ENCODE measurements around the gene HOXB13. TPM values are rescaled to one million over a fixed set of nuclear protein-coding genes. Genes with fewer than 3 reads are reported as not detected.

Gene HOXB13
- polyA plus RNA-seq, 1 donor from 2014 or later = not detected

- no peaks in the 10 kb centered on the region for H3K36me3 ChIP-seq (ENCODE audit: insufficient read depth, low read length)
- peaks cover 100% of the 10 kb centered on the region for H3K27me3 ChIP-seq (ENCODE audit: insufficient read depth, low read depth, low read length)
- no peaks in the 10 kb centered on the region for H4K20me1 ChIP-seq (ENCODE audit: insufficient read depth)
- no peaks in the 10 kb centered on the region for H3K79me2 ChIP-seq (replicated peaks; ENCODE audit: insufficient read depth, low read length)
- peaks cover 3% of the 10 kb centered on the region for H3K9me3 ChIP-seq (ENCODE audit: low read length)
- no peak overlapping the region for H2AFZ ChIP-seq (ENCODE audit: low read depth, low read length)
- H3K9ac ChIP-seq (ENCODE audit: low read length) = no peak overlapping the region
- no peak overlapping the region for H3K4me3 ChIP-seq (ENCODE audit: low read length)
- no peaks in the 10 kb centered on the region for H3F3A ChIP-seq (ENCODE audit: insufficient read depth, low read length, poor library complexity, severe bottlenecking)
- H3K27ac ChIP-seq (ENCODE audit: low read length) = no peak overlapping the region
- H3K4me2 ChIP-seq (ENCODE audit: low read length) = no peak overlapping the region
- TF ChIP-seq EZH2 (IDR thresholded peaks at IDR 0.05; ENCODE audit: borderline replicate concordance, insufficient read depth, low read length, poor library complexity, severe bottlenecking) = no peak
- TF ChIP-seq MXI1 (conservative IDR thresholded peaks at IDR 0.05; ENCODE audit: poor library complexity, severe bottlenecking) = no peak
- TF ChIP-seq CTCF (IDR thresholded peaks at IDR 0.05; ENCODE audit: poor library complexity, severe bottlenecking) = no peak
- TF ChIP-seq RAD21 (conservative IDR thresholded peaks at IDR 0.05) = no peak
- no peak for TF ChIP-seq EP300 (conservative IDR thresholded peaks at IDR 0.05; ENCODE audit: poor library complexity, severe bottlenecking)
- TF ChIP-seq POLR2AphosphoS5 (IDR thresholded peaks at IDR 0.05) = no peak
- no peak for TF ChIP-seq SMC3 (conservative IDR thresholded peaks at IDR 0.05; ENCODE audit: poor library complexity)
- no peak for TF ChIP-seq TAF1 (IDR thresholded peaks at IDR 0.05; ENCODE audit: low read depth)
- TF ChIP-seq REST (IDR thresholded peaks at IDR 0.05; ENCODE audit: borderline replicate concordance) = no peak
- no peaks in the 10 kb centered on the region for H3K9me2 ChIP-seq (ENCODE audit: insufficient read depth, low read length)
Observed at GRCh38 chr17:48733632-48734328, 5.2 kb upstream of the HOXB13 start.

GRCh38 chr17:48732688-48733629, 4.4 kb upstream of the HOXB13 start:
- Histone ChIP-seq H3K4me3 (ENCODE audit: low read length) (no peak overlapping the region), H3F3A (ENCODE audit: insufficient read depth, low read length, poor library complexity, severe bottlenecking) (no peaks in the 10 kb centered on the region), H3K36me3 (ENCODE audit: insufficient read depth, low read length) (no peaks in the 10 kb centered on the region), H3K4me2 (ENCODE audit: low read length) (no peak overlapping the region), H3K9me2 (ENCODE audit: insufficient read depth, low read length) (no peaks in the 10 kb centered on the region), H2AFZ (ENCODE audit: low read depth, low read length) (no peak overlapping the region), H3K27ac (ENCODE audit: low read length) (no peak overlapping the region), H3K27me3 (ENCODE audit: insufficient read depth, low read depth, low read length) (peaks cover 100% of the 10 kb centered on the region), H3K79me2 (replicated peaks; ENCODE audit: insufficient read depth, low read length) (no peaks in the 10 kb centered on the region), H3K9me3 (ENCODE audit: low read length) (no peaks in the 10 kb centered on the region), H3K9ac (ENCODE audit: low read length) (no peak overlapping the region), H4K20me1 (ENCODE audit: insufficient read depth) (no peaks in the 10 kb centered on the region)
- TF ChIP-seq REST (IDR thresholded peaks at IDR 0.05; ENCODE audit: borderline replicate concordance) = no peak
- TF ChIP-seq SMC3 (conservative IDR thresholded peaks at IDR 0.05; ENCODE audit: poor library complexity) = no peak
- TF ChIP-seq RAD21 (conservative IDR thresholded peaks at IDR 0.05) = no peak
- no peak for TF ChIP-seq EZH2 (IDR thresholded peaks at IDR 0.05; ENCODE audit: borderline replicate concordance, insufficient read depth, low read length, poor library complexity, severe bottlenecking)
- TF ChIP-seq TAF1 (IDR thresholded peaks at IDR 0.05; ENCODE audit: low read depth) = no peak
- no peak for TF ChIP-seq MXI1 (conservative IDR thresholded peaks at IDR 0.05; ENCODE audit: poor library complexity, severe bottlenecking)
- TF ChIP-seq CTCF (IDR thresholded peaks at IDR 0.05; ENCODE audit: poor library complexity, severe bottlenecking) = no peak
- no peak for TF ChIP-seq EP300 (conservative IDR thresholded peaks at IDR 0.05; ENCODE audit: poor library complexity, severe bottlenecking)
- no peak for TF ChIP-seq POLR2AphosphoS5 (IDR thresholded peaks at IDR 0.05)

Data from neural cell (in vitro differentiated cells).